Lower leg skin (tissue), 4 donors: ENCODE data around the gene MED27. TPM values are rescaled to one million over a fixed set of nuclear protein-coding genes. Genes with fewer than 3 reads are reported as not detected.

ENCODE experiments used
- DNase-seq, 2 donors: peaks; one replicate each; pipeline ENCODE4 v3.0.0-alpha.2; 2019; ENCODE audit warnings: low spot score in 2 of 2
- H3K4me3 ChIP-seq: fragments of 200-600 bp; sonication (generic); 2 replicates; pipeline ENCODE4 v1.5.1; 2017; ENCODE audit warnings: mild to moderate bottlenecking, low read depth; ENCODE audit not compliant: poor library complexity, severe bottlenecking
- CTCF ChIP-seq, 3 donors: fragments of 450-650 bp; IDR thresholded peaks; one replicate each; pipeline ENCODE4 v1.5.1; 2016; ENCODE audit warnings: antibody characterized with exemption in 3 of 3, mild to moderate bottlenecking in 3 of 3, moderate library complexity in 2 of 3
- POLR2A ChIP-seq, 2 donors: fragments of 450-650 bp; IDR thresholded peaks; one replicate each; pipeline ENCODE4 v1.6.1; 2016 to 2017; ENCODE audit warnings: antibody characterized with exemption in 2 of 2, mild to moderate bottlenecking in 1 of 2, moderate library complexity in 1 of 2
- WGBS, 2 donors: methylation state at CpG; one replicate each; pipeline ENCODE4 v1.1.5; 2018; 5-methylcytosine and 5-hydroxymethylcytosine counted together
- intact Hi-C: fragments of 100-400 bp; cut with DNase I; formaldehyde crosslinking; loops from one replicate; pipeline ENCODE4 v1.15.0; 2023; ENCODE audit warnings: low total_unique reads
- total RNA-seq, 4 donors: library from RNA; depleted of rRNA; stranded (reverse); fragments of >200 nt; gene quantifications; one replicate each; pipeline ENCODE4 v1.1.0, GENCODE V29; 2016

MED27 gene
- total RNA-seq, 4 donors from 2014 or later: 15.4 to 20.3 (median 16.5) TPM

GRCh38 chr9:131889437-131890251 lies 190.0 kb downstream of the MED27 start:
- intact Hi-C loops: no loop called here
- DNase-seq: peak in 1 of 2 donors; percentile 48

GRCh38 chr9:131888923-131889322 lies 190.7 kb downstream of the MED27 start:
- intact Hi-C loops: no loop called here
- TF ChIP-seq POLR2A (IDR thresholded peaks at IDR 0.05) (no peak), CTCF (IDR thresholded peaks at IDR 0.05) (no peak)
- DNase-seq: no peak
- 91 to 92% methylated on average over 2 of the region's 2 CpGs for WGBS, 2 donors
- no peak overlapping the region for H3K4me3 ChIP-seq

More at GRCh38 chr9:131889437-131890251, 190.0 kb downstream of the MED27 start:
- WGBS, 2 donors: 63 to 68% methylated on average over 11 of the region's 11 CpGs
- no peak for TF ChIP-seq POLR2A (IDR thresholded peaks at IDR 0.05)
- no peak for TF ChIP-seq CTCF (IDR thresholded peaks at IDR 0.05)
- no peak overlapping the region for H3K4me3 ChIP-seq

GRCh38 chr9:131887680-131888079 lies 192.0 kb downstream of the MED27 start:
- intact Hi-C loops: no loop called here
- no peak overlapping the region for H3K4me3 ChIP-seq
- DNase-seq: no peak
- 93 to 97% methylated on average over 2 of the region's 2 CpGs for WGBS, 2 donors
- TF ChIP-seq POLR2A (IDR thresholded peaks at IDR 0.05): no peak
- TF ChIP-seq CTCF (IDR thresholded peaks at IDR 0.05): no peak

- TF ChIP-seq POLR2A (IDR thresholded peaks at IDR 0.05) (no peak), CTCF (IDR thresholded peaks at IDR 0.05) (no peak)
- 51 to 62% methylated on average over 2 of the region's 2 CpGs for WGBS, 2 donors
- intact Hi-C loops: no loop called here
- no peak for DNase-seq
- H3K4me3 ChIP-seq: no peak overlapping the region
These were observed 192.8 kb downstream of the MED27 start for GRCh38 chr9:131886826-131887225.

- intact Hi-C loops: no loop called here
- no peak for TF ChIP-seq CTCF (IDR thresholded peaks at IDR 0.05)
- 75 to 85% methylated on average over 5 to 6 of the region's 6 CpGs for WGBS, 2 donors
These were observed 194.5 kb downstream of the MED27 start for GRCh38 chr9:131885144-131885609.

More at GRCh38 chr9:131885144-131885609, 194.5 kb downstream of the MED27 start:
- no peak overlapping the region for H3K4me3 ChIP-seq
- DNase-seq: no peak
